Mesothelial cell of epicardium (in vitro differentiated cells): ENCODE data around the gene MYO15B. TPM values are rescaled to one million over a fixed set of nuclear protein-coding genes. Genes with fewer than 3 reads are reported as not detected.
"Not testable (repeated sequence)": the region's sequence is repeated elsewhere in the genome, so short reads cannot be mapped to it uniquely, and the experiment has no call there.

Experiments used
- DNase-seq, 2 experiments: peaks; one replicate each; pipeline ENCODE4 v3.0.0; 2021; ENCODE audit warnings: low spot score in 2 of 2; ENCODE audit not compliant: unreplicated experiment in 2 of 2
- H3K27ac Mint-ChIP-seq: 2 replicates; pipeline ENCODE4 v1.8.0; 2021; ENCODE audit warnings: mixed read lengths
- H3K27me3 Mint-ChIP-seq: 2 replicates; pipeline ENCODE4 v1.8.0; 2021; ENCODE audit warnings: low read depth, mixed read lengths
- H3K36me3 Mint-ChIP-seq: 2 replicates; pipeline ENCODE4 v1.8.0; 2021; ENCODE audit warnings: mixed read lengths
- H3K4me1 Mint-ChIP-seq: 2 replicates; pipeline ENCODE4 v1.8.0; 2021; ENCODE audit warnings: mixed read lengths
- H3K4me3 Mint-ChIP-seq: 2 replicates; pipeline ENCODE4 v1.8.0; 2021; ENCODE audit warnings: mild to moderate bottlenecking, moderate library complexity, mixed read lengths
- H3K9me3 Mint-ChIP-seq: 2 replicates; pipeline ENCODE4 v1.8.0; 2021; ENCODE audit warnings: mixed read lengths
- total RNA-seq: library from RNA; stranded (reverse); gene quantifications from 3 replicates; pipeline ENCODE4 v1.2.1, GENCODE V29; 2021
- TF ChIP-seq, protein P1 (sequence below): fragments of 200-600 bp; sonication (generic); IDR thresholded peaks from one replicate; pipeline ENCODE4 v1.5.0; 2021; ENCODE audit warnings: antibody characterized with exemption; ENCODE audit not compliant: unreplicated experiment

MYO15B gene
- total RNA-seq, 1 donor from 2014 or later, result 281 TPM

DNA sequence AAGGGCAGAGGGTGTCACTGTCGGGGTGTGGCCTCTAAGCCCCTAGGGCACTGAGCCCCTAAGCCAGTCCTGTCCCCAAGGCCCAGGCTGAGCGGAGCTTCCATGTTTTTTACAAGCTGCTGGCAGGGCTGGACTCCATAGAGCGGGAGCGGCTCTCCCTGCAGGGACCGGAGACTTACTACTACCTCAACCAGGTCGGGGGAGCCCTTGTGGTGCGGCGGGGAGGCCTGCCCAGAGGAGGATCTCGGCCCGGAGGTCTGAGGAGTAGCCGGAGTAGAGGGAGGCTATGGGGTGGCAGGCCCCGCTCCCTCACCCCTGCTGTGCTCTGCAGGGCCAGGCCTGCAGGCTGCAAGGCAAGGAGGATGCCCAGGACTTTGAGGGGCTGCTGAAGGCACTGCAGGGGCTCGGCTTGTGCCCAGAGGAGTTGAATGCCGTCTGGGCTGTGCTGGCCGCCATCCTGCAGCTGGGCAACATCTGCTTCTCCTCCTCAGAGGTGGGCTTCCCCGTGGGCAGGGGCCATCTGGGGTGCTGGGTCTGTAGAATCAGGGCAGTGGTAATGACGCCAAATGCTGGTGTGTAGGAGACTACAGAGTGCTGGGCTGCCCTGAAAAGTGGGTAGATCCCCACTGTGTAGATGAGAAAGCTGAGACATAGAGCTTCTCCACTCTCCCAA, 4.9 kb downstream of the MYO15B start:
- Mint-ChIP-seq H3K36me3 (no peaks in the 10 kb centered on the region), H3K4me3 (no peak overlapping the region), H3K27ac (no peak overlapping the region), H3K4me1 (peaks cover under 1% of the 10 kb centered on the region), H3K27me3 (no peaks in the 10 kb centered on the region), H3K9me3 (no peaks in the 10 kb centered on the region)
- TF ChIP-seq, protein P1, sequence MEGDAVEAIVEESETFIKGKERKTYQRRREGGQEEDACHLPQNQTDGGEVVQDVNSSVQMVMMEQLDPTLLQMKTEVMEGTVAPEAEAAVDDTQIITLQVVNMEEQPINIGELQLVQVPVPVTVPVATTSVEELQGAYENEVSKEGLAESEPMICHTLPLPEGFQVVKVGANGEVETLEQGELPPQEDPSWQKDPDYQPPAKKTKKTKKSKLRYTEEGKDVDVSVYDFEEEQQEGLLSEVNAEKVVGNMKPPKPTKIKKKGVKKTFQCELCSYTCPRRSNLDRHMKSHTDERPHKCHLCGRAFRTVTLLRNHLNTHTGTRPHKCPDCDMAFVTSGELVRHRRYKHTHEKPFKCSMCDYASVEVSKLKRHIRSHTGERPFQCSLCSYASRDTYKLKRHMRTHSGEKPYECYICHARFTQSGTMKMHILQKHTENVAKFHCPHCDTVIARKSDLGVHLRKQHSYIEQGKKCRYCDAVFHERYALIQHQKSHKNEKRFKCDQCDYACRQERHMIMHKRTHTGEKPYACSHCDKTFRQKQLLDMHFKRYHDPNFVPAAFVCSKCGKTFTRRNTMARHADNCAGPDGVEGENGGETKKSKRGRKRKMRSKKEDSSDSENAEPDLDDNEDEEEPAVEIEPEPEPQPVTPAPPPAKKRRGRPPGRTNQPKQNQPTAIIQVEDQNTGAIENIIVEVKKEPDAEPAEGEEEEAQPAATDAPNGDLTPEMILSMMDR, result no peak
- no peak for DNase-seq

DNA sequence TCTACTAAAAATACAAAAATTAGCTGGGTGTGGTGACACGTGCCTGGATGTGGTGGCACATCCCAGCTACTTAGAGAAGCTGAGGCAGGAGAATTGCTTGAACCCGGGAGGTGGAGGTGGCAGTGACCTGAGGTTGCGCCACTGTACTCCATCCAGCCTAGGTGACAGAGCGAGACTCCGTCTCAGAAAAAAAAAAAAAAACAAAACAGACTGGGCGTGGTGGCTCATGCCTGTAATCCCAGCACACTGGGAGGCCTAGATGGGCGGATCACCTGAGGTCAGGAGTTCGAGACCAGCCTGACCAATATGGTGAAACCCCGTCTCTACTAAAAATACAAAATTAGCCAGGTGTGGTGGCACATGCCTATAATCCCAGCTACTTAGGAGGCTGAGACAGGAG, 5.8 kb downstream of the MYO15B start:
- not testable (repeated sequence) for H3K27me3 Mint-ChIP-seq, H3K27ac Mint-ChIP-seq, H3K36me3 Mint-ChIP-seq, DNase-seq, H3K4me1 Mint-ChIP-seq, H3K4me3 Mint-ChIP-seq, H3K9me3 Mint-ChIP-seq

DNA sequence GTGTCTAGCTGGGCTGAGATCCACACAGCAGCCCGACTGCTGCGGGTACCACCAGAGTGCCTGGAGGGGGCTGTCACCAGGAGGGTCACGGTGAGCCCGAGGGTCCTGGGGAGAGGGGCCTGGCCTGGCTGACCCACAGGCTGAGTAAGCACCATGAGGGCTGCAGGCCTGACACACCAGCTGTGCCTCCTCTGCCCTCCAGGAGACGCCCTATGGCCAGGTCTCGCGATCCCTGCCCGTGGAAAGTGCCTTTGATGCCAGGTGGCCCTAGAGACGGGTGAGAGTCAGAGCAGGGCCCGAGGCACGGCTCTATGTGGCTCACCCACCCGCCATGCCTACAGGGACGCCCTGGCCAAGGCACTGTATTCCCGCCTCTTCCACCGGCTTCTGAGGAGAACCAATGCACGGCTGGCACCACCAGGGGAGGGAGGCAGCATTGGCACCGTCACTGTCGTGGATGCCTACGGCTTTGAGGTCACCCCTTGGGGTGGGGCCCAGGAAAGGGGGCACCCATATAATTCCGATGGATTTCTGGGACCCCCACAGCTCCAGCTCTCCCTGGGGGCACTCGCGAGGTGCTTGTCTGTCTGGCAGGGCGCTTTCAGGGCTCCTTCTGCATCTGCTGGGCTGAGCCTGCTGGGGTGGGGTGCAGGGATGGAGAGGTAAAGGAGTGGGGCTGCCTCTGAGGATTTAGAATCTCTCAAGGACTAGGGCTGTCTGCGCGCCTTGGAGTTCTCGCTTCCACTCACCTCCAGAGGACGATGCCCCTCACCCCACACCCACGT, 7.1 kb downstream of the MYO15B start:
- H3K36me3 Mint-ChIP-seq, result no peaks in the 10 kb centered on the region
- no peak for DNase-seq
- no peaks in the 10 kb centered on the region for H3K9me3 Mint-ChIP-seq
- H3K4me1 Mint-ChIP-seq, result no peaks in the 10 kb centered on the region
- TF ChIP-seq, protein P1, result no peak
- H3K27me3 Mint-ChIP-seq, result no peaks in the 10 kb centered on the region
- no peak overlapping the region for H3K4me3 Mint-ChIP-seq
- no peak overlapping the region for H3K27ac Mint-ChIP-seq

DNA sequence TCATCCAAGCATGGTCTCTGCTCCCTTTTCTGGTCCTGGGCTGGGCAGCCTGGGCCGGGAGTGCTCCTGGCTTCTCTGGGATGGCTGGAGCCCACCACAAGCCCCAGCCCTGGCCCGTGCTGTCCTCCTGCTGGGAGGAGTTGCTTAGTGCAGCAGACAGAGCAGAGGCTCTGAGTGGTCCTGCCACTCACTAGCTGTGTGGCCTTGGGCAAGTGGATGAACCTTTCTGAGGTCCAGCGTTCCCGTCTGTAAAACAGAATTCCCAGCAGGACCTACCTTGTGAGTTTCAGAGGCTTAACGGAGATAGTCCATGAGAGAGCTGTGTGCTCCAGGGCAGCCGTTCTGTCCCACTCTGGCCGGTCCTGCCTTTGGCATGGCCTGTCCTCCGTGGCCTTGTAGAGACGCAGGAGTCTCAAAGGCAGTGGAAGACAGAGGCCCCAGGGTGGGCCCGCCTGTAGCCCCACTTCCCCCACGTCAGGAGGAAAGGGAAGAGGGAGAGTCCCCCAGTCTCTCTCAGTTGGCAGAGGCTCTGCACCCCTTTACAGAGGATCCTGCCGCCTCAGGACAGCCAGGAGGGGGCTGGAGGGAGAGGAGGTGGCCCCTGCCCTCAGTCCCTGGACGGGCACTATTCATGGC, 7.8 kb downstream of the MYO15B start:
- H3K9me3 Mint-ChIP-seq, result no peaks in the 10 kb centered on the region
- H3K27ac Mint-ChIP-seq, result no peak overlapping the region
- no peaks in the 10 kb centered on the region for H3K36me3 Mint-ChIP-seq
- TF ChIP-seq, protein P1, result no peak
- H3K4me1 Mint-ChIP-seq, result no peaks in the 10 kb centered on the region
- no peak for DNase-seq
- H3K4me3 Mint-ChIP-seq, result no peak overlapping the region
- no peaks in the 10 kb centered on the region for H3K27me3 Mint-ChIP-seq

DNA sequence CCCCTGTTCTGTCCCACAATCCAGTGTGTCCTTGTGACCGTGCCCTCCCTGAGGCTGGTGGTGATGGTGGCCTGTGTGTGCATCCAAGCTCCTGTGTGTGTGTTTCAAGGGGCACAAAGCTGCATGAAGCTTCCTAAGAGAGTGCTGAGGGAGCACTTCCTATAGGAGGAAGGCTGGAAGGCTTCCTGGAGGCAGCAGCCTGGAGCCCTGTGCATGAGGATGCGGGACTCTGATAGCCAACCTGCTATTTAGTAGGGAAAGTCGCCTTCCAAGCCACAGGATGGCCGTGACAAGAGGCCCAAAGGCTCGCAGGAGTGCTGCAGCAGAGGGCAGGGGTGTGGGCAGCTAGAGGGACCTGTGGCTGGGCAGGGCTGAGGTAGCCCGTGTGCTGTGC, 8.3 kb downstream of the MYO15B start:
- Mint-ChIP-seq H3K4me3 (no peak overlapping the region), H3K27me3 (no peaks in the 10 kb centered on the region), H3K4me1 (no peaks in the 10 kb centered on the region), H3K9me3 (no peaks in the 10 kb centered on the region), H3K36me3 (no peaks in the 10 kb centered on the region), H3K27ac (no peak overlapping the region)
- no peak for DNase-seq
- TF ChIP-seq, protein P1, result no peak
